SK-N-SH (cell line): ENCODE results near the gene AGBL5. TPM values are rescaled to one million over a fixed set of nuclear protein-coding genes. Genes with fewer than 3 reads are reported as not detected.

ENCODE experiments used
- CTCF ChIA-PET: fragments of 300-600, 350-600 bp; formaldehyde crosslinking; extraction: SDS; loops from one replicate; lab custom pipeline; 2021; lab: Yijun Ruan, JAX
- POLR2A ChIA-PET: fragments of 350-600 bp; sonication (Branson Sonifier 250); formaldehyde crosslinking; extraction: SDS; loops from one replicate; lab custom pipeline; 2020; ENCODE audit warnings: antibody characterized with exemption, inconsistent platforms; lab: Yijun Ruan, JAX
- DNase-seq: peaks from one replicate; pipeline ENCODE4 v3.0.0; 2012
- H2AFZ ChIP-seq: fragments of 200-600 bp; sonication (generic); 2 replicates; pipeline ENCODE4 v1.8.1; 2016; ENCODE audit warnings: antibody characterized with exemption, mild to moderate bottlenecking, low read depth
- H3F3A ChIP-seq: fragments of 200-600 bp; sonication (generic); replicated peaks from 2 replicates; pipeline ENCODE3; 2016; ENCODE audit warnings: antibody characterized with exemption, mild to moderate bottlenecking; ENCODE audit not compliant: insufficient read depth
- H3K27ac ChIP-seq, 2 experiments: fragments of 200-500 bp in 1 of 2; fragments of 200-600 bp in 1 of 2; sonication (Bioruptor generic) in 1 of 2; sonication (generic), shearing (Covaris generic) in 1 of 2; 2 replicates each; pipeline versions ENCODE4 v1.5.1 to v1.6.1; 2014 to 2016; ENCODE audit warnings: low read depth in 2 of 2, inconsistent platforms in 1 of 2, low read length in 1 of 2, mild to moderate bottlenecking in 1 of 2, mixed read lengths in 1 of 2
- H3K27me3 ChIP-seq: fragments of 200-600 bp; sonication (generic), shearing (Covaris generic); 2 replicates; pipeline ENCODE4 v1.6.1; 2016; ENCODE audit warnings: mixed run types; ENCODE audit not compliant: insufficient read depth
- H3K36me3 ChIP-seq, 2 experiments: fragments of 200-500 bp in 1 of 2; fragments of 200-600 bp in 1 of 2; sonication (Bioruptor generic) in 1 of 2; sonication (generic) in 1 of 2; replicated peaks in 1 of 2; 2 replicates each; pipeline versions ENCODE3 to v1.5.1; 2014 to 2016; ENCODE audit warnings: low read length in 1 of 2, mild to moderate bottlenecking in 1 of 2; ENCODE audit not compliant: insufficient read depth in 2 of 2, control insufficient read depth in 1 of 2
- H3K4me1 ChIP-seq, 2 experiments: fragments of 200-500 bp in 1 of 2; fragments of 200-600 bp in 1 of 2; sonication (Bioruptor generic) in 1 of 2; sonication (generic), shearing (Covaris generic) in 1 of 2; 2 replicates each; pipeline versions ENCODE4 v1.5.1 to v1.6.1; 2014 to 2016; ENCODE audit warnings: low read depth in 1 of 2, low read length in 1 of 2, mixed run types in 1 of 2; ENCODE audit not compliant: insufficient read depth in 2 of 2, control insufficient read depth in 1 of 2
- H3K4me2 ChIP-seq: fragments of 200-600 bp; sonication (generic), shearing (Covaris generic); 2 replicates; pipeline ENCODE4 v1.6.1; 2017; ENCODE audit warnings: mixed run types
- H3K4me3 ChIP-seq, 2 experiments: fragments of 200-500 bp in 1 of 2; fragments of 200-600 bp in 1 of 2; sonication (Bioruptor generic) in 1 of 2; sonication (generic), shearing (Covaris generic) in 1 of 2; 2 replicates each; pipeline versions ENCODE4 v1.5.1 to v1.8.1; 2014 to 2016; ENCODE audit warnings: low read depth in 2 of 2, inconsistent platforms in 1 of 2, low read length in 1 of 2, mild to moderate bottlenecking in 1 of 2, mixed read lengths in 1 of 2, moderate library complexity in 1 of 2
- H3K79me2 ChIP-seq: fragments of 200-600 bp; sonication (generic); 2 replicates; pipeline ENCODE4 v1.8.1; 2017; ENCODE audit warnings: mild to moderate bottlenecking; ENCODE audit not compliant: insufficient read depth
- H3K9ac ChIP-seq: fragments of 200-600 bp; sonication (generic); 2 replicates; pipeline ENCODE4 v1.6.1; 2017; ENCODE audit warnings: mixed run types
- H3K9me2 ChIP-seq: fragments of 200-600 bp; sonication (generic); 2 replicates; pipeline ENCODE4 v1.6.1; 2017; ENCODE audit warnings: mixed run types
- H3K9me3 ChIP-seq: fragments of 200-600 bp; sonication (generic); 2 replicates; pipeline ENCODE4 v1.6.1; 2017; ENCODE audit warnings: mixed run types, mild to moderate bottlenecking, moderate library complexity
- H4K20me1 ChIP-seq: fragments of 200-600 bp; sonication (generic); 2 replicates; pipeline ENCODE4 v1.6.1; 2017; ENCODE audit warnings: mild to moderate bottlenecking, mixed run types; ENCODE audit not compliant: insufficient read depth
- CHD2 ChIP-seq: fragments of 150-350 bp; IDR thresholded peaks from 2 replicates; pipeline ENCODE4 v1.6.1; 2018; ENCODE audit warnings: low read length; ENCODE audit not compliant: partially characterized antibody
- CTCF ChIP-seq: fragments of 200-600 bp; sonication (generic); IDR thresholded peaks from 2 replicates; pipeline ENCODE4 v1.6.1; 2017; ENCODE audit warnings: antibody characterized with exemption, mild to moderate bottlenecking, moderate library complexity
- GABPA ChIP-seq: IDR thresholded peaks from 2 replicates; pipeline ENCODE4 v1.4.0; 2012; ENCODE audit warnings: low read depth, mild to moderate bottlenecking
- GATA2 ChIP-seq: sonication (generic); formaldehyde crosslinking; IDR thresholded peaks from 2 replicates; pipeline ENCODE4 v1.5.0; 2020; ENCODE audit warnings: mild to moderate bottlenecking, missing genetic modification reagents
- IRF3 ChIP-seq: fragments of 150-350 bp; IDR thresholded peaks from 2 replicates; pipeline ENCODE4 v1.6.1; 2016; ENCODE audit warnings: mild to moderate bottlenecking, low read depth, low read length
- MEF2A ChIP-seq: IDR thresholded peaks from 2 replicates; pipeline ENCODE4 v1.4.0; 2012; ENCODE audit warnings: low read depth, borderline replicate concordance
- MXI1 ChIP-seq: IDR thresholded peaks from 2 replicates; pipeline ENCODE4 v1.6.1; 2012; ENCODE audit warnings: mild to moderate bottlenecking, low read depth, low read length, improper control_type of control experiment
- NFIC ChIP-seq: IDR thresholded peaks from 2 replicates; pipeline ENCODE4 v1.4.0; 2012; ENCODE audit warnings: borderline replicate concordance
- PBX3 ChIP-seq: IDR thresholded peaks from 2 replicates; pipeline ENCODE4; 2012
- POLR2AphosphoS5 ChIP-seq: IDR thresholded peaks from 2 replicates; pipeline ENCODE4 v1.6.1; 2012; ENCODE audit warnings: low read depth, low read length
- TAF1 ChIP-seq: IDR thresholded peaks from 2 replicates; pipeline ENCODE4 v1.6.1; 2012; ENCODE audit warnings: low read depth, mild to moderate bottlenecking, low read length, moderate library complexity, borderline replicate concordance
- TCF12 ChIP-seq: IDR thresholded peaks from 2 replicates; pipeline ENCODE4 v1.4.0; 2012
- TEAD4 ChIP-seq: IDR thresholded peaks from 2 replicates; pipeline ENCODE4 v1.4.0; 2012; ENCODE audit warnings: mild to moderate bottlenecking, borderline replicate concordance; ENCODE audit not compliant: insufficient read depth
- USF1 ChIP-seq: IDR thresholded peaks from 2 replicates; pipeline ENCODE4 v1.4.0; 2012; ENCODE audit warnings: low read depth, borderline replicate concordance
- USF2 ChIP-seq: fragments of 150-350 bp; IDR thresholded peaks from 2 replicates; pipeline ENCODE4 v1.6.1; 2017; ENCODE audit warnings: antibody characterized with exemption, low read length, low read depth, borderline replicate concordance
- YY1 ChIP-seq: IDR thresholded peaks from 2 replicates; pipeline ENCODE4 v1.4.0; 2012; ENCODE audit warnings: low read depth, mild to moderate bottlenecking
- WGBS: methylation state at CpG from one replicate; pipeline ENCODE4 v1.1.6; 2017; ENCODE audit warnings: low lambda C conversion rate; 5-methylcytosine and 5-hydroxymethylcytosine counted together
- polyA plus RNA-seq, 3 experiments: library from polyadenylated mRNA; depleted of rRNA; stranded (reverse); fragments of >200 nt; gene quantifications; 2 replicates each; pipeline ENCODE4 v1.2.3, GENCODE V29; 2012

AGBL5 gene
- polyA plus RNA-seq, 1 of the 3 experiments (the other 2 are of a cell fraction), result 45.5 TPM

GRCh38 chr2:27021253-27022049 lies 30.0 kb upstream of the AGBL5 start:
- peak overlapping the region in 1 of 2 experiments; percentile 54; a peak in 2 of 4 replicates for H3K27ac ChIP-seq
- no peaks in the 10 kb centered on the region for H3F3A ChIP-seq
- peaks cover 6% of the 10 kb centered on the region; the same call in 1 of the 2 replicates for H4K20me1 ChIP-seq
- no peak overlapping the region for H3K4me3 ChIP-seq
- peaks cover 3 to 10% of the 10 kb centered on the region in 2 experiments; a peak in 2 of 4 replicates for H3K4me1 ChIP-seq
- TF ChIP-seq PBX3 (peak; percentile 16; the same call in 1 of the 2 replicates), GABPA (no peak), IRF3 (no peak), MXI1 (no peak)
- ChIA-PET POLR2A (interaction anchor here (0.9 kb wide), 1 partner anchor 176 kb away, joined by 3 read pairs; no protein-coding TSS in a partner anchor), CTCF (interaction anchor here (1.2 to 33.3 kb wide), 6 partner anchors 8 to 176 kb away, joined by 3 to 1017 read pairs (median 6); partner anchors contain the start of genes DPYSL5, MAPRE3 and TMEM214)
- no peaks in the 10 kb centered on the region for H3K27me3 ChIP-seq
- no peak for DNase-seq
- H3K9ac ChIP-seq, result no peak overlapping the region
- H3K9me3 ChIP-seq, result no peaks in the 10 kb centered on the region
- no peak overlapping the region for H3K4me2 ChIP-seq
- no peak overlapping the region for H2AFZ ChIP-seq
- H3K36me3 ChIP-seq, result peaks cover 0 to 39% of the 10 kb centered on the region in 2 experiments
- WGBS, result 72% methylated on average over 11 of the region's 11 CpGs
- H3K79me2 ChIP-seq, result no peaks in the 10 kb centered on the region
- no peaks in the 10 kb centered on the region for H3K9me2 ChIP-seq

- H3K4me3 ChIP-seq, result no peak overlapping the region
- no peak overlapping the region for H2AFZ ChIP-seq
- H3K27me3 ChIP-seq, result no peaks in the 10 kb centered on the region
- H3F3A ChIP-seq, result no peaks in the 10 kb centered on the region
- no peak overlapping the region for H3K4me2 ChIP-seq
- WGBS, result 92% methylated on average over 7 of the region's 7 CpGs
- ChIA-PET POLR2A (no interaction called here), CTCF (interaction anchor here (1.6 to 33.3 kb wide), 4 partner anchors 7 to 178 kb away, joined by 9 to 1017 read pairs (median 26); partner anchors contain the start of gene MAPRE3)
- H4K20me1 ChIP-seq, result no peaks in the 10 kb centered on the region
- H3K4me1 ChIP-seq, result peaks cover 0 to 8% of the 10 kb centered on the region in 2 experiments; a peak in 1 of 4 replicates
- no peak overlapping the region for H3K27ac ChIP-seq
- H3K9me2 ChIP-seq, result no peaks in the 10 kb centered on the region
- no peaks in the 10 kb centered on the region for H3K9me3 ChIP-seq
- H3K79me2 ChIP-seq, result no peaks in the 10 kb centered on the region
- DNase-seq, result no peak
- H3K9ac ChIP-seq, result no peak overlapping the region
- peaks cover 0 to 46% of the 10 kb centered on the region in 2 experiments for H3K36me3 ChIP-seq
- TF ChIP-seq CHD2 (no peak), GATA2 (CRISPR knock-in tag) (no peak), MEF2A (no peak), POLR2AphosphoS5 (no peak), YY1 (no peak), TCF12 (no peak), TEAD4 (no peak), USF1 (no peak), USF2 (no peak), CTCF (no peak), MXI1 (no peak), TAF1 (no peak), NFIC (no peak)
Measured at GRCh38 chr2:27023740-27024139, 27.7 kb upstream of the AGBL5 start.
